ENCODE data around the gene NDUFAF2. TPM values are rescaled to one million over a fixed set of nuclear protein-coding genes. Genes with fewer than 3 reads are reported as not detected.
"Not testable (repeated sequence)": the region's sequence is repeated elsewhere in the genome, so short reads cannot be mapped to it uniquely, and the experiment has no call there.

Gene NDUFAF2
- polyA plus RNA-seq, 12 donors, result 22.1 to 72.3 (median 30.6) TPM; not detected in 1

DNA sequence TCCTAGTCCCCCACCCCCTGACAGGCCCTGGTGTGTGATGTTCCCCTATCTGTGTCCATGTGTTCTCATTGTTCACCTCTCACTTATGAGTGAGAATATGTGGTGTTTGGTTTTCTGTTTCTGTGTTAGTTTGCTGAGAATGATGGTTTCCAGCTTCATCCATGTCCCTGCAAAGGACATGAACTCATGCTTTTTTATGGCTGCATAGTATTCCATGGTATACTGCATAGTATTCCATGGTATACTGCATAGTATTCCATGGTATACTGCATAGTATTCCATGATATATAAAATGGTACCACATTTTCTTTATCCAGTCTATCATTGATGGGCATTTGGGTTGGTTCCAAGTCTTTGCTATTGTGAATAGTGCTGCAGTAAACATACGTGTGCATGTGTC is 86.3 kb downstream of the NDUFAF2 start:
- not testable (repeated sequence) for DNase-seq

DNA sequence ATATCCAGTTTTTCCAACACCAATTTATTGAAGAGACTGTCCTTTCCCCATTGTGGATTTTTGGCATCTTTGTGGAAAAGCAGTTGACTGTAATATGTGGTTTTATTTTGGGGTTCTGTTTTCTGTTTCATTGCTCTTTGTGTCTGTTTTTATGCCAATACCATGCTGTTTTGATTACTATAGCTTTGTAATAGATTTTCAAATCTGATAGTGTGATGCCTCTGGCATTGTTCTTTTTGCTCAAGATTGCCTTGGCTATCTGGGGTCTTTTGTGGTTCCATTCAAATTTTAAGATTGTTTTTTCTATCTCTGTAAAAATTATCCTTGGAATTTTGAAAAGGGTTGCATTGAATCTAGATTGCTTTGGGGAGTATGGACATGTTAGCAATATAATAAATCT is 99.5 kb downstream of the NDUFAF2 start:
- no peak for DNase-seq

DNA sequence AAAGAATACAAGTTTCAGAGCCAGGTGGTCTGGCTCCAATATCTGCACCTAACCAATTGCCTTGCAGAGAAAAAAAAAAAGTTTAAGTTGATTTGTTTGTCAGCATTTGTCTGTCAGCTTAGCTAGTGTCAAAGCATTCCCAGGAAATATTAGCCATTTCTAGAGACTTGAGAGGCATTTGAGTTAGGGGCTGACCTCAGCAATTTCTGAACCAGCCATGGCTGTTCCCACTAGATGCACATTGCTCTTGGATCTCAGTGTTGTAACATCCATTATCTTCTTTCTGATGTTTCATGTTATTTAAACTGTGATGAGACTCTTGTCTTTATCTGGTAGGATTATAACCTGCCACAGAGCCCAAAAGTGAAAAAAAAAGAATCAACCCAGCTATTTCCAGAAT is 102.3 kb downstream of the NDUFAF2 start:
- no peak for DNase-seq

DNA sequence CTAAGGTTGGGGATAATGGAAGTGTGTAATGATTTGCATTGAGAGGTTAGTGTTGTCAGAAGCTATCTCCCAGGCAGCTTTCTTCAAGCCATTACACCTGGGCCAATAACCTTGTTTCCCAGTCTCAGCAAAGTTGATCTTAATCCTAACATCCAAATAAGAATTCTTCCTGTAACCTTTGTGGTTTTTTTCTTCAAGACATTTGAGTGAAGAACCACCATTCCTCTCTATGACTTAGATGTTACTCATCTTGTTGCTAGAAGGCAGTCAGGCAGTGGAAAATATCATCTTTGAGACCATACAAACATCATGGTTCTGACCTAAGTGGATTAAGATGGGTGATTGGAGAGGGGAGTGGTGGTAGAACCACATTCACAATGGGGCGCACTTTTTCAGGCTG is 103.5 kb downstream of the NDUFAF2 start:
- DNase-seq, result no peak

DNA sequence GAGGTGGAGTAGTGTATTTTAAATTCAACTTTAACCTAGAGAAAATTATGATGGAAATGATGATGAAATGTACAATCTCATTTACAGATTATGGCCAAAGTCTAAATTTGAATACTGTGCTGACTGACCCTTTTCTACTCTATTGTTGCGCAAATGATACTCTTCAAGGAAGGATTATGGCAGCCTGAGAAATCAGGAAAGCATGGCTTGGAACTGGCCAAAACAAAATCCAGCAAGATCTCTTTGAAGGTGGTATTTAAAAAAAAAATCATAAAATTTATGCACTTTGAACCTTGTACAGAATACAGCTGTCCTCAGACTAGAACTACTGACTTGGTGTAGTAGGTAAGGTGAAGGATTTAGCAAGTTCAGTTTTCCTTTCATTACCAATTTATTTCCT is 105.3 kb downstream of the NDUFAF2 start:
- no peak for DNase-seq

DNA sequence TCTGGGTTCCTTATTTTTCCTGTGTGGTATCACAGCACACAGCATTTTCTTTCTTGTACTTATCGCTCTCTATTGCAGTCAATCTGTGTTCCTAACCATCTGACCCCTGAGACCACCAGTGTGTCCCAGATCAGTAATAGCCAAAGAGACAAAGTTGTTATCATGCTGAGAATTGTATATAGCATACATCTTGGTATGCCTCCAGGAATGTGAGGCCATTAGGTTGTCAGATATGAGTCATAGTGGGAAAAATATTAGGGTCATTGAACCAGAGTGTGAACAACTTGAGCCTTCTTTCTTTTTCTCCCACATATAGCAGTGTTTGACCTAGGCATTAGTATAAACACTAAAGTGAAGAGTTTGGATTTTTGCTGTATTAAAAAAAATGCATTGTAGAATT is 106.3 kb downstream of the NDUFAF2 start:
- DNase-seq, result no peak

DNA sequence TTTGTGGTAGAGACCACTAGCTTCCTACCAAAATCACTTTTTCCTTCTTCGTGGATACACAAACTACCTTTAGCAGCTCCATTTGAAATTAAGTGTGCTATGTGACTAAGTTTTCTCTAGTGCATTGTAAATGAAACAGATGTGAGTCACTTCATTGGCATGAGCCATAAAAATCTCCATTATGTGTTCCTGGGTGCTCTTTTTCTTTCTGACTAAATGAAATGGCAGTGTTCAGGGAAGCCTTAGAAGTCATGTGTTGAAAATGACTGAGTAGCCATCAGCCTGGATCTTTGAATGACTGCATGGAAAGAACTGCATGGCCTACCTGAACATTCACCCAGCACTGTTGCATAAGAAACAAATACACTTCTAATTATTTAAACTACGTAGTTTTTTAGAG is 107.9 kb downstream of the NDUFAF2 start:
- DNase-seq, result no peak

DNA sequence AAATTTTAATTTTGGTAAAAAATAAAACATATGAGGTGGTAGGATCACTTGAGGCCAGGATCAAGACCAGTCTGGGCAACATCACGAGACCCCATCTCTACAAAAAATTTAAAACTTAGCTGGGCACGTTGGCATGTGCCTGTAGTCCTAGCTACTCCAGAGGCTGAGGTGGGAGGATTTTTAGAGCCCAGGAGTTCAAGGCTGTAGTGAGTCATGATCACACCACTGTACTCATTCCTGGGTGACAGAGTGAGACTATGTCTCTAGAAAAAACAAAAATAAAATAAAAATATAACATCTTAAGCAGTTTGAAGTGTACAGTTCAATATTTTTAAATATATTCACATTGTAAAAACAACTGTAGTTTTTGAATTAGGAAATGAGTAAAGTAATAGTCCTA is 108.9 kb downstream of the NDUFAF2 start:
- DNase-seq, result no peak

DNA sequence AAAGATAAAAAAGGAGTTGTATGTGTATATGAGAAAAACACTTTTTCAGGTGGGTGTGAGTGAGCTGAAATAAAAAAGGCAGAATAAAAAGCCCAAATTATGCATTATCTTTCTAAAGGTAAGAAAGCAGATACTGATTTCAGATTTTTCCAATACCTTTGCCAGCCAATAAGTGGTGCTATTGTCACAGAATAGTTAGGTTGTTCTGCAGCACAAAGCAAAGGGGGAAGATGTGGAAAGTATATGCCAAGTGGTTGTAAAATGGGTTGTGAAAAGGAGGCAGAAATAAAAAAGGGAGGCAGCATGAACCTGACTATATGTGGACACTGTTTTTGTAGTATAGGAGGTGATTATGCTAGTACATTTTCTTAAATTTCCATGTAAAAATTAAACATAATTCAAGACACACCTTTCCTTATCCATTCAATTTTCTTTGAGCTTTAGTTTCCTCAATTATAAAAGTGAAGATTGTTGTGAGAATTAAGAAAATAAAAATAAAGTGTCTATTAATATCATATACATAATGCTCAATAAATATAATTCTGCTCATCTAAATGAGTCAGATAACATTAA is 110.5 kb downstream of the NDUFAF2 start:
- DNase-seq, result peak; percentile 8

DNA sequence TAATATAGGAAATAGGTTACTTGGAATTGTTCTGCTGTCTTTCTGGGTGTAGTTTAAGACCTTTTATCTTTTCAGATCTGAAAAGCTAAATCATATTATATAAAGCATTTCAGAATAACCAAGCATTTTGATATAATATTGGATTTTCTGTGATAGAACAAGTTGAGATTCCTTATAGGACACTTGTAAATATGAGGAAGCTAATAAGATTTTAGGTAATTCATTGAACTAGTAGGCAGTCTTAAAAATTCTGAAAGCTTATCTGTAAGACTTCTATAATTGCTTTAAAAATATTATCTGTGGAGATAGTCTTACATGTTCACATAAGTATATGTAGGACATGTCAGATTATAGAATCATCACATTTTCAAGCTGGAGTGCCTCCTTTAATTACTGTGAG is 114.5 kb downstream of the NDUFAF2 start:
- DNase-seq, result no peak

DNA sequence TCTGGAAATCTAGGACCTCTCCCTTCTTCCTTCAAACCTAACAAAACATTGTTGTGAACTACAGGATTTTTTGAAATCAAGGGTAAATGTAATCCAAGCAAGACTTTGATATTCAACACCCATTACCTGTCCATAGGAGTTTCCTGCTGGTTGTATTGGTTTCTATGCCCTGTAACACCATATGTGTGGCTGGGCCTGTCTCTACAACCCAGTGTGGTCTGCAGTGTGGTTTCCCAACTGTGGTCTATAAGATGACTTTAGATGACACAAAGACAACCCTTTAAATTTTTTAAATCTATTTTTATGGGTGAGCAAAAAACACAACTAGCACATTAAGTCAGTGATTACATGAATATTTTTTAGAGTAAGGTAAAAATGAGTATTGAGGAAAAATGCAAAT is 124.1 kb downstream of the NDUFAF2 start:
- DNase-seq, result no peak

DNA sequence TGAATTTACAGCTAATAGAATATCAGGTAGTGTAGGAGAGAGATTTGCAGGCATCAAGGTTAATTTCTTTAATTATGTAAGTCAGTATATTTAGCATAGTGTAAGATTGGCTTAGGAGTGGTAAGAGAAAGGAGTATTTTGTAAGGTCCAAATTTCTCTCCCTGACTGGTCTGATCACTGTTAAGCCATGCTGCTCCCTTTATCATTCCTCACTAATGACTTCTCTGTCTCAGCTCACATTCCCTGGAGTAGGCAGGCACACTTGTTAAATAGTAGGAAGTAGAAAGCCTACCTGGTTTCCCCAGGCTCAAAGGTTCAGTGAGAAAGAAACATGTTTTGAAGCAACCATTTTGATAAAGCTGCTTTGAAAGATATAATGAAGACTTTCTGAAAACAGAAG is 126.5 kb downstream of the NDUFAF2 start:
- no peak for DNase-seq

DNA sequence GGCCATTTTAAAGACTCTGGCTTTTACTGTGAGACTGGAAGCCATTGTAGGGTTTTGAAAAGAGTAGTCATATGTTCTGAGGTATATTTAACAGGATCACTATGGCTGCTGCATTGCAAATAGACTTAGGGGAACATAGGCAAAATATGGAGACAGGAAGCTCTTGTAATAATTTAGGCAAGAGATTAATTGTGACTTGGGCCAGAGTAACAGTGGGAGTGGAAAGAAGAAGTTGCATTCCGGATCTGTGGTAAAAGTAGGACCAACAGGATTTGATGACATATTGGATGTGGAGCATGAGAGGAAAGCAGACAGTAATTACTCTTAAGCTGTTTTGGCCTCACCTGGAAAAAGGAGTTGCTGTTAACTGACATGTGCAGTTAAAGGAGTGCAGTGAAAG is 131.6 kb downstream of the NDUFAF2 start:
- no peak for DNase-seq

DNA sequence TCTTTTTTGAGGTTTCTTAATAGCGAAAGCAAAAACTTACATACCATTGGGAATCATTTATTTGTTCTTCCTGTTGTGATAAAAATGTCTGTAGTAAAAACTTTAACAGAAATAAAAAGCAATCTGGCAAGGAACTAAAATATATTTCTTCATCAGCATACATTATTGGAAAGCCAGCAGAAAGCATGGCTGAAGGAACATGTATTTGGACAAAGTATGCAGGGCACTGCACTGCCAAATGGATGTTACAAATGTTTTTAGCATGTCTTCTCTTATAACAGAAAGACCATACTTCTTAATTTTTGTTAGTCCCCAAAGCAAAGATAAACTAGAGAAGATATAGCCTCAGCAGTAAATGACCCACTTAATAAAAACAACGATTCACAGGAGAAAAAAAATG is 136.7 kb downstream of the NDUFAF2 start:
- DNase-seq, result peak; percentile 15

DNA sequence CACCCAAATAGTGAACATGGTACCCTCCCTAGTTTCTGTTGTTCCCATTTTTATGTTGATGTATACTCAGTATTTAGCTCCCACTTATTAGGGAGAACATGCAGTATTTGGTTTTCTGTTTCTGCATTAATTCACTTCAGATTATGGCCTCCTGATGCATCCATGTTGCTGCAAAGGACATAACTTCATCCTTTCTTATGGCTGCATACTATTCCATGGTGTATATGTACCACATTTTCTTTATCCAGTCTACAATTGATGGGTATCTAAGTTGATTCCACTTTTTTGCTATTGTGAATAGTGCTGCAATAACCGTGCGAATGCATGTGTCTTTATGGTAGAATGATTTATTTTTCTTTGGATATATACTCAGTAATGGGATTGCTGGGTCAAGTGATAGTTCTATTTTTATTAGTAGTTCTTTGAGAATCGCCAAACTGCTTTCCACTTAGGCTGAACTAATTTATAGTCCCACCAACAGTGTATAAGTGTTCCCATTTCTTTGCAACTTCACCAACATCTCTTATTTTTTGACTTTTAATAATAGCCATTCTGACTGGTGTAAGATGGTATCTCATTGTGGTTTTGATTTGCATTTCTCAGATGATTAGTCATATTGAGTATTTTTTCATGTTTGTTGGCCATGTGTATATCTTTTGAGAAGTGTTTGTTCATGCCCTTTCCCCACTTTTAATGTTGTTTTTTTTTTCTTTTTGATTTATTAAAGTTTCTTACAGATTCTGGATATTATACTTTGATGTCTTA is 137.7 kb downstream of the NDUFAF2 start:
- no peak for DNase-seq

DNA sequence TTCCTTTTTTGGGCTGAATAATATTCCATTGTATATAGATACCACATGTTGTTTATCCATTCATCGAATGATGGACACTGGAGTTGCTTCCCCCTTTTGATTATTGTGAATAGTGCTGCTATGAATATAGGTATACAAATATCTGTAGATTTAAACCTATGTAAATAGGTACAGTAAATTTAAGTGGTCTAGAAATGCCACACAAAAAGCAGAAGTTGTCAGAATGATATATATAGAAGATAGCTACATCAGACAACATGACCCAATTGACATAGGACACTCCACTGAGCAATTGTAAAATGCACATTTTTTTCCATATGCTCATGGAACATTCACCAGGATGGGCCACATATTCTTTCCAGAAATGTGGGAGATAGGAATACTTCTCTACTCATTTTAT is 139.7 kb downstream of the NDUFAF2 start:
- no peak for DNase-seq

DNA sequence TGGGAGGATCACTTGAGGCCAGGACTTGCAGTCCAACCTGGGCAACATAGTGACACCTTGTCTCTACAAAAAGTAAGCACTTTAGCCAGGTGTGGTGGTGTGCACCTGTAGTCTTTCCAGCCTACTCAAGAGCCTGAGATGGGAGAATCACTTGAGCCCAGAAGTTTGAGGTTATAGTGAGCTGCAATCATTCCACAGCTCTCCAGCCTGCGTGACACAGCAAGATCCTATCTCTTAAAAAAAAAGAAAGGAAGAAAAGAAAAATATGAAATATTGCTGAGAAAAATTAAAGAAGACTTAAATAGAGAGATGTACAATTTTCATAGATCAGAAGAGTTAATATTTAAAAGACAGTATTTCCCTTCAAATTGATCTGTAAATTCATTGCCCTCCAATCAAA is 140.9 kb downstream of the NDUFAF2 start:
- DNase-seq, result no peak

DNA sequence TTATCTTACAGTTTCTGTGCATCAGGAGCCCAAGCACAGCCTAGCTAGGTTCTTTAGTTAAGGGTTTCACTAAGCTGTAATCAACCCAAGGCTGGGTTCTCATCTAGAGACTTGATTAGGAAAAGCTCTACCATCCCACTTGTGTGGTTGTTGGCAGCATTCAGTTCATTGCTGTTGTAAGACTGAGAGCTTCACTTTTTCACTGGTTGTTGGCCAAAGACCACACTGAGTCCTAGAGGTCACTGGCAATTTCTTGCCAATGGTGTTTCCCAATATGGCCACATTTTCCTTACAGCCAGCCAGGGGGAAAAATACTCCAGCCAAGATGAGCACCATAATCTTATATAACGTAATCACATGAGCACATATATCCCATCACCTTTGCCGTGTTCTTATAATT is 142.9 kb downstream of the NDUFAF2 start:
- DNase-seq, result no peak

DNA sequence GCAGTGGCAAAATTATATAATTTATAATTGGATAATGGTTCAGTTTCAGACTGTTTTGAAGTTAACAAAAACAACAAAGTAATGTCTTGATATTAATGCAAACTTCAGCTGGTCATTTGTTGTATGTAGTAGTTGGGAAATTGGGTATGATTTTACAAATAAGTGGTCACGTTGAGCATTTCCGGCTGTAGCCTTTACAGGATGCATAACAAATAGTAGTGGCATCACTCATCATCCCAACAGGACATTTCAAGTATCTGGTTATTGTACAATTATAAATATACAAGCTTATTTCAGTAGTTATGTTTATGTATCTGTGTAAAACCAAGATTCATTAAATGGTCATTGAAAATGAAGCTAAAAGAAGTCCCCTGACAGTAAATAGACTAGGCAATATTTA is 144.3 kb downstream of the NDUFAF2 start:
- no peak for DNase-seq

DNA sequence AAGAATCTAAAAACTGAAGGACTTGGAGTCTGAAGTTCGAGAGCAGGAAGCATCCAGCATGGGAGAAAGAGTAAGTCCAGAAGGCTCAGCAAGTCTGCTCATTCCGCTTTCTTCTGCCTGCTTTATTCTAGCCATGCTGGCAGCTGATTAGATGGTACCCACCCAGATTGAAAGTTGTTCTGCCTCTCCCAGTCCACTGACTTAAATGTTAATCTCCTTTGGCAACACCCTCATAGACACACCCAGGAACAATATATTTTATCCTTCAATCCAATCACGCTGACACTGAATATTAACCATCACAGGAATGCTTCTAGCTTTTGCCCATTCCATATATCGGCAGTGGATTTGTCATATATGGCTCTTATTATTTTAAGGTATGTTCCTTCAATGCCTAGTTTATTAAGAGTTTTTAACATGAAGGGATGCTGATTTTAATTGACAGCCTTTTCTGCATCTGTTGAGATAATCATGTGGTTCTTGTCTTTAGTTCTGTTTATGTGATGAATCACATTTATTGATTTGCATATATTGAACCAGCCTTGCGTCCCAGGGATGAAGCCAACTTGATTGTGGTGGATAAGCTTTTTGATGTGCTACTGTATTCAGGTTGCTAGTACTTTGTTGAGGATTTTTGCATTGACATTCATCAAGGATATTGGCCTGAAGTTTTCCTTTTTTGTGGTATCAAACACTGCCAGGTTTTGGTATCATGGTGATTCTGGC is 148.2 kb downstream of the NDUFAF2 start:
- DNase-seq, result not testable (repeated sequence)

DNA sequence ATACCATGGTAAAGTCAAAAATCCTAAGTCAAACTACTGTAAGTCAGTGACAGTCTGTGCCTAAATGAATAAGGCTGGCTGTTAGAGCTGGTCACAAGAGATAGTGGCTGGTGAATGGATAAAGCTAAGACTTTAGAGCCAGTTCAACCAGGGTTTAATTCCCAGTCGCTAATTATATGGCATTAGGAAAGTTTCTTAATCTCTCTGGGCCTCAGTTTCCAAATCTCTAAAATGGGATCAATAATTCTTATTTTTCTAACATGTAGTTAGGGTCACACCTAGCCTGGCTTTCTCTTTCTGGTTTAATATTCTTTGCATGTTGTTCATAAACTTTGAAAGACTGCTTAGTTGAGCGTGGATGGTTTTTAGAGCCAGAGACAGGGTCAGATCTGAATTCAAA is 152.5 kb downstream of the NDUFAF2 start:
- no peak for DNase-seq

DNA sequence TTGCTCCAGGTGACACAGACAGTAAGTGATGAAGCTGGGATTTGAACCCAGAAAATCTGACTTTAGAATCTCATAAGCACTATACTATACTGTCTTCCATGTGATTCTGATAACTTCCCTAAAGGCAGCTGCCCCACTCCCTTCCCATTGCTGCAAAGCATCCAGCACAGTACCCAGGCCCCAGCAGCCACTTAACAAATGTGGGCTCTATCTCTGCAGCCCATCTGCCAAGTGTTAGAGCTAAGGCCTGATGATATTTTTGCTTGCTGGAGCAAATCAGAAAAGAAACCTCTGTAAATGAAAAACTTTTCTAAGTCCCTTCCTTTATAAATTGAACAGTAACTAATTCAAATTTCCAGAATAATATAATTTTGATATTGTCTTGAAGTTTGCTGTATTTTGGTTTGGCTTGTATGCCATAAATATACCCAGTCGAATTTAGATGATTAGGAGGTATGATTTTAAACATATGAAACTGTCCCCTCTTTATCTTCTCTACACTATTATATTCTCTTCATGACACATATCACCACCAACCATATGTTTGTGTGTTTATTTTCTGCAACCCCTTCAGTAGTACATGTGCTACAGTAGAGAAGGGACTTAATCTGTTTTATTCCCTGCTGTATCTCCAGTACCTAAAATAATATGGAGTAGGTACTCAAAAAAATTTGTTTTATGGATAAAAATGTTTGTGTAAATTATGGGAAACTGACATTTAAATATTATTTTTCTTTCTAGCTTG is 153.4 kb downstream of the NDUFAF2 start:
- DNase-seq, result no peak

DNA sequence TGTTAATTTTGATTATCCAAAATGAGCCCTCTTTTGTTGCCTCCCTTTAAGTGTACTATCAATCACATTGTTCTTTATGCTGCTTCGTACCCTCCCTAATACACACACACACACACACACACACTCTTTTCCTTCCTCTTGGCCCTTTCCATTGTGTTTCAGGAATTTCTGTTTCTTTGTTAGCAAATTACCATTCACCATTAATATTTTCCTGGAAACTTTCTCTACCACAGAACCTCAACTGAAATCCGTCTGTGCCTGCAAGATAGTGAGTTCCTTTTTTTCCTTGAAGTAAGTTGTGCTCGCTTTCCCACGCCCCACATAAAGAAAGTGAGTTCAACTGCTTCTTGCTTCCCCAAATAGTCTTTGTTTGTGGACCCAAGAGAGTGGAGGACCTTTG is 155.4 kb downstream of the NDUFAF2 start:
- no peak for DNase-seq

Data from muscle of arm (tissue), 12 donors.